ENCODE results near the gene PTK7.
A peak's percentile ranks its signal among the peaks of the same experiment; 100 is the strongest.

PTK7 gene

GRCh38 chr6:43180985-43181384 is 104.9 kb downstream of the PTK7 start:
- DNase-seq (ENCODE audit: low spot score), result no peak

GRCh38 chr6:43181621-43181941 is 105.5 kb downstream of the PTK7 start:
- DNase-seq (ENCODE audit: low spot score), result no peak

DNA sequence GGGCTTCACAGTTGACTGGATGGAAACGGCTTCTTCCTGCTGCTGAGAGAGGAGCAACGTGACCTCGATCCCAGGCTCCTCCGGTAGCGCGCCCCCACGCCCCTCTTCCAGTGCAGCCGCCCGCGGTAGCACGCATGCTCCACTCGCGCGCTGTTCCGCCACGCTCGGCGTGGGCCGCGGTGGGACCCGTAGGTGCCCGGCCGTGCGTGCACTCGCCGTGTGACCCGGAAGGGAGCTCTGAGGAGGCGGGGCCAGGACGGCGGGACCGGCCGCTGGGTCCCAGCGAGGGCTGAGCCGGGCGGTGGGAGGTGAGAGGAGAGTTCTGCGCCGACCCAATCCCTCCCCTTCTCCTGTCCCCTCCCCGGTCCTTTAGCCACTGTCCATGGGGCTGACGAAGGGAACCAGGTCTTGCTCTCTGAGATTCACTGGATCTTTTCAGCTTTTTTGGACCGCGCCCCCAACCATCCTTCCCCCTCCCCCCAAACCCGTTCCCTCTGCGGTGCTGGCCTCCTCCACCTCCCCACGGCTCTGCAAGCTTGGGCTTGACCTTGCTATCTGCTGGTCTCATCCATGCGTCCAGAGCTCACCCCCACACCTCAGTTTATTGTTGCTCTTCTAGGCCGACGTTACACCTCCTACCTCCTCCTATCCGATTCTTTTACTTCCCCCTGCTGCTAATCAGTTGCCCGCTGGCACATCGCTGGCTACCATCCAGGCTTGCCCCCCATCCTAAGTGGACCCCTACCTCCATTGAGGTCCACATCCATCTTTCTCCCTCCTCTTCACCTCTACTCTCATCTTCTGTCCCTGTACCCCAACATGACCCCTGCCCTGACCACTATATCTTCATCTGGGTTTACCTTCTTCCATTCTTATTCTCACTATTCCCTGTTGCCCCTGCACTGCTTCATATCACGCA is 106.1 kb downstream of the PTK7 start, which contains the start of gene CUL9:
Gene CUL9, plus strand, starts transcription at position 255 of the 919 bp plus-strand sequence. CDS start 2,115 bp downstream, outside the sequence.
- peak; percentile 66 for DNase-seq (ENCODE audit: low spot score)

DNA sequence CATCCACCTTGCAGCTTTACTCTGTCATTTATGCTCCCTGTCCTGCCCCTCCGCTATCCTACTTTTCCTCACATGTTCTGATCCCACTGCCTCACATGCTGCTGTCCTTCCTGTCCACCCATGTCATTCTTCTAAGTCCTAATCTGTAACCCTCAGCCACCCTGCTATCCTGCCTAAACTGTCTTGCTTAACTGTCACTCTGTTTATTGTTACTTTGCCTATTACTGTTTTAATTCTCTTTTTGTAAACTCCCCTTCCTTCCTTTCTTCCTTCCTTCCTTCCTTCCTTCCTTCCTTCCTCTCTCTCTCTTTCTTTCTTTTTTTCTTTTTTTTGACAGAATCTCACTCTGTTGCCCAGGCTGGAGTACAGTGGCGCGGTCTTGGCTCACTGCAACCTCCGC is 107.3 kb downstream of the PTK7 start:
- no peak for DNase-seq (ENCODE audit: low spot score)

DNA sequence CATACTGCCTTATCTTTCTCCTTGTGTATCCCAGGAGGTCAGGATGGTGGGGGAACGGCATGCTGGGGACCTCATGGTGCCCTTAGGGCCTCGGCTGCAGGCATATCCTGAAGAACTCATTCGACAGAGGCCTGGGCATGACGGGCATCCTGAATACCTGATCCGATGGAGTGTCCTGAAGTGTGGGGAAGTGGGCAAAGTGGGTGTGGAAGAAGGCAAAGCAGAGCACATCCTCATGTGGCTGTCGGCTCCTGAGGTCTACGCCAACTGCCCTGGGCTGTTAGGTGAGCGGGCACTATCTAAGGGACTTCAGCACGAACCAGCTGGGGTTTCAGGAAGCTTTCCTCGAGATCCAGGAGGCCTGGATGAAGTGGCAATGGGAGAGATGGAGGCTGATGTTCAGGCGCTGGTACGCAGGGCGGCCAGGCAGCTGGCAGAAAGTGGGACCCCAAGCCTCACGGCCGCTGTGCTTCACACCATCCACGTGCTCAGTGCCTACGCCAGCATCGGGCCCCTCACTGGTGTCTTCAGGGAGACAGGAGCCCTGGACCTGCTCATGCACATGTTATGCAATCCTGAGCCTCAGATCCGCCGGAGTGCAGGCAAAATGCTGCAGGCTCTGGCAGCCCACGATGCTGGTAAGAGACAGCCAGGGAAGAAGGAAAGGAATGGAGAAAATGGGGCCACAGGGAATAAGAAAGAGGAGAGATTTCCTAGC is 108.3 kb downstream of the PTK7 start:
- DNase-seq (ENCODE audit: low spot score), result no peak

- no peak for DNase-seq (ENCODE audit: low spot score)
These were observed 109.4 kb downstream of the PTK7 start for GRCh38 chr6:43185391-43185985.

DNA sequence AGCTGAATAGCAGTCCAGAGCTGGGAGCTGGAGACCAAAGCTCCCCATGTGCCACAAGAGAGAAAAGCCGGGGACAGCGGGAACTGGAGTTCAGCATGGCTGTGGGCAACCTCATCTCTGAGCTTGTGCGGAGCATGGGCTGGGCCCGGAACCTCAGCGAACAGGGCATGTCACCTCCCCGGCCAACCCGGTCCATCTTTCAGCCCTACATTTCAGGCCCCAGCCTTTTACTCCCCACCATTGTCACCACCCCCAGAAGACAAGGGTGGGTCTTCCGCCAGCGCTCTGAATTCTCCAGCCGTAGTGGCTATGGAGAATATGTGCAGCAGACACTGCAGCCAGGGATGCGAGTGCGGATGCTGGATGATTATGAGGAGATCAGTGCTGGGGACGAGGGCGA is 109.9 kb downstream of the PTK7 start:
- no peak for DNase-seq (ENCODE audit: low spot score)

GRCh38 chr6:43186706-43187105 is 110.6 kb downstream of the PTK7 start:
- DNase-seq (ENCODE audit: low spot score), result no peak

GRCh38 chr6:43187821-43188220 is 111.7 kb downstream of the PTK7 start:
- no peak for DNase-seq (ENCODE audit: low spot score)

GRCh38 chr6:43188426-43188825 is 112.3 kb downstream of the PTK7 start:
- no peak for DNase-seq (ENCODE audit: low spot score)

DNA sequence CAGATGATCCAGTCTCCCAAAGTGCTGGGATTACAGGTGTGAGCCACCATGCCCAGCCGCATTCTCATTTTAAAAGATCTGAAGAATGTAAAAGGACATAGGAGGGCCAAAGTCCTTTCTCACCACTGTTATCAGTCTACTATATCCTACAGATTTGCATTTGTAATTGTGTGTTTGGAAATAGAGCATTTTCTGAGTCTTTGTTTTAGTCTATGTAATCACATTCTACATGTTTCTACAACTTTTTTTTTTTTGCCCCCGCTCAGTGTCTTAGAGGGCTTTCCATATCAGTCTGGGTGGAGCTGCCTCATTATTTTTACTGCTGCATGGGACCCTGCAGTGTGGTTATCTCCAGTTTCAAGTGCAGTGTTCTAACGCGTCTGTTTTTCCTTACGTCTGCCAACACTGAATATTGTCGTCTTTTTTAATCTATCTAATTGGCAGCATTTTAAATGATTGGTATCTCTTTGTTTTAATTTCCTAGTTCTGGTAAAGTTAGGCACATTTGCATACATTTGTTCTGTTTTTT is 113.7 kb downstream of the PTK7 start:
- DNase-seq (ENCODE audit: low spot score), result peak; percentile 15

GRCh38 chr6:43192911-43193310 is 116.8 kb downstream of the PTK7 start:
- no peak for DNase-seq (ENCODE audit: low spot score)

GRCh38 chr6:43193929-43194328 is 117.8 kb downstream of the PTK7 start:
- DNase-seq (ENCODE audit: low spot score), result no peak

DNA sequence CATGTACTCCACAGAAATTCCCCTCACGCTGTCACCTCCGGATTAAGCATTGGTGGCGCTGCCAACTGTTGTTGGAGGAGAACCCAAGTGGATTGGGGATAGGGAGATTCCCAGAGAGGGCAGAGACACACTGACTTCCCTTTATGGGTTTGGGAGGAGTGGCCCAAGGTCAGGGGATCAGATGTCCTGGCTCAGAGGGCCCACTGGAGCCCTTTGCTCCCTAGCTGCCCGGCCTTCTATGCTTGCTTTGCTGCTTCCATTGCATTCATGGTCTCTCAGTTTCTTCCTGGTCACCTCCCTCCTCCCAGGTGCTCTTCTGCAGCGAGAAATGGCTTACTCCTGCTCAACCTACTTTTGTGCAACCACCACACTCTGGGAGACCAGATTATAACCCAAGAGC is 120.2 kb downstream of the PTK7 start:
- DNase-seq (ENCODE audit: low spot score), result no peak

DNA sequence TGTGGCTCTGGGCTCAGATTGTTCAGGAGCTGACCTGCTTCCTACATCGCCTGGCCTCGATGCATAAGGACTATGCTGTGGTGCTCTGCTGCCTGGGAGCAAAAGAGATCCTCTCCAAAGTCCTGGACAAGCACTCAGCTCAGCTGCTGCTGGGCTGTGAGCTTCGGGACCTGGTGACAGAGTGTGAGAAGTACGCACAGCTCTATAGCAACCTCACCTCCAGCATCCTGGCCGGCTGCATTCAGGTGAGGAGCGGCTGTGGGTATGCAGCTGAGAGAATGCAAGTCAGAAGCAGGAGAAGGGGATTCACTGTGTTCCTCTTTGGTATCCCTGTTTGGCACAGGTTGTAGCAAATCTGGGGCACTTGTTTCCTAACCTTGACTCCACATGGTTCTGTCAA is 123.8 kb downstream of the PTK7 start:
- DNase-seq (ENCODE audit: low spot score), result no peak

GRCh38 chr6:43200541-43200940 is 124.4 kb downstream of the PTK7 start:
- DNase-seq (ENCODE audit: low spot score), result no peak

DNA sequence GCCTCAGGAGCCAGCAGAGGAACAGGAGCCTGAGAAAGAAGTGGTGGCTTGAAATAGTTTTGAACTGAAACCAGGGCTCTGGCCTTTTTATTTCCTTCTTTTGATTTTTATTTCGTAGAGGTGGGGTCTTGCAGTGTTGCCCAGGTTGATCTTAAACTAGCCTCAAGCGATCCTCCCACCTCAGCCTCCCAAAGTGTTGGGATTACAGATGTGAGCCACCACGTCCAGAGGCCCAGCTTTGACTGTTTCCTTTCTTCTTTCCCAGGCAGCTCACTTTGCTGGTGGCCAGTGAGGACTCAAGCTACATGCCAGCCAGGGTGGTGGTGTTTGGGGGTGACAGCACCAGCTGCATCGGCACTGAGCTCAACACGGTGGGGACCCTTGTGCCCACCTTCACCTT is 126.3 kb downstream of the PTK7 start:
- no peak for DNase-seq (ENCODE audit: low spot score)

DNA sequence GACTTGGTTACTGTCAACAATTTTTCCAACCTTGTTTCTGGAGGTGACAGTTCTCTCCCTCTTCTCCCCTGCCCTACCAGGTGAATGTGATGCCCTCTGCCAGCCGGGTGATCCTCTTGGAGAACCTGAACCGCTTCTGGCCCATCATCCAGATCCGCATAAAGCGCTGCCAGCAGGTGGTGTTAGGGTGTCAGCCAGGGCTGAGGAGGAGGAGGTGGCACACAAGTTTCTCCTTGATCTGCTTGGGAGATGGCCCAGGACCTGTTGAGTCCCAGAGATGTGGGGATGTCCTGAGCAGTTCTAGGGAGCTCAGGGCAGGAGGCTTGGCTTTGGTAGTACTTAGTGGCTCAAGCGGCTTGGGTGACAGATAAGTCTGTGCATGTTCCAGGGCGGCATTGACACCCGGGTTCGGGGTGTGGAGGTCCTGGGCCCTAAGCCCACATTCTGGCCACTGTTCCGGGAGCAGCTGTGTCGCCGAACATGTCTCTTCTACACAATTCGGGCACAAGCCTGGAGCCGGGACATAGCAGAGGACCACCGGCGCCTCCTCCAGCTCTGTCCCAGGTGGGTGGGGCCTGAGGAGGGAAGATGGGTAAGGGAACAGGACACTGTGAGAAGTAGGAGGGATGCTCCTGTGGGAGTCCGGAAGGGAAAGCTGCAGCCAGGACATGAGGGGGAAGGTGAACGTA is 127.1 kb downstream of the PTK7 start:
- DNase-seq (ENCODE audit: low spot score), result no peak

DNA sequence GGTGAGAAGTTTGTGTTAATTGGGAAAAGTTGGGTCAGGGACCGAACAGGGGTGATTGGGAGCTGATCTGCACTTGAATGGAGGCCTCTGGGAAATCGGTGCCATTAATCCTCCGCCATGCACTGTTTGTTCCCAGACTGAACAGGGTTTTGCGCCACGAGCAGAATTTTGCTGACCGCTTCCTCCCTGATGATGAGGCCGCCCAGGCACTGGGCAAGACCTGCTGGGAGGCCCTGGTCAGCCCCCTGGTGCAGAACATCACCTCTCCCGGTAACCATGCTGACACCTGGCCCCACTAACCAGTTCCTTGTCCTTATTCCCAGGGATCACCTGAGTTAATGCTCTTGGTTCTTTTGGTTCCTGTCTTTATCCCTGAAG is 127.6 kb downstream of the PTK7 start:
- DNase-seq (ENCODE audit: low spot score), result no peak

DNA sequence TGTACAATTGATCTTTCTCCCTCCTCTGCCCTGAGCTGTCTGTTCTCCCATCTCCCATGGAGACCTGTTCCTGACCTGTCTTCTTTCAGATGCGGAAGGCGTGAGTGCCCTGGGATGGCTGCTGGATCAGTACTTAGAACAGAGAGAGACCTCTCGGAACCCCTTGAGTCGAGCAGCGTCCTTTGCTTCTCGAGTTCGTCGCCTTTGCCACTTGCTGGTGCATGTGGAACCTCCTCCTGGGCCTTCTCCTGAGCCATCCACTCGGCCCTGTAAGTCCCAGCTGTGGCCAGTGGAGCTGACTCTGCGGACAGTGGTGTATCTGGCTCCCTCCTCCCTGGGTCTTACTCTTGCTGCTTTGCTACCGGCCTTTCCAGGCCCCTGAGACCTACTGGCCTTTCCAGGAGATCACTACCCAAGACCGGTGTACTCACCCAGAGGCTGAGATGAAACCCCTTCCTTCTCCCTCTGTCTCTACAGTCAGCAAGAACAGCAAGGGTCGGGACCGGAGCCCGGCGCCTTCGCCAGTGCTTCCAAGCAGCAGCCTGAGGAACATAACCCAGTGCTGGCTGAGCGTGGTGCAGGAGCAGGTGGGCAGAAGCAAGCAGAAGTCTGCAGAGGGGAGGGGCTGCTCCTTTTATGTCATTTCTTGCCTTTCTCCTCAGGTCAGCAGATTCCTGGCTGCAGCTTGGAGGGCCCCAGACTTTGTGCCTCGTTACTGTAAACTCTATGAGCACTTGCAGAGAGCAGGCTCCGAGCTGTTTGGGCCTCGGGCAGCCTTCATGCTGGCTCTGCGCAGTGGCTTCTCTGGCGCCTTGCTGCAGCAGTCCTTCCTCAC is 128.4 kb downstream of the PTK7 start:
- DNase-seq (ENCODE audit: low spot score), result no peak

GRCh38 chr6:43205849-43206248 is 129.7 kb downstream of the PTK7 start:
- no peak for DNase-seq (ENCODE audit: low spot score)

All from hematopoietic multipotent progenitor cell treated with erythropoietin and hydrocortisone succinate and interleukin-3 and kit ligand, for 15 days (in vitro differentiated cells).